Fibroblast of lung (primary cell): Measurements from ENCODE around the gene SLC23A2. TPM values are rescaled to one million over a fixed set of nuclear protein-coding genes. Genes with fewer than 3 reads are reported as not detected.

Experiments
- DNase-seq, 2 donors: peaks; one replicate each; pipeline versions ENCODE4 v3.0.0 to v3.0.0-alpha.2; 2010; ENCODE audit warnings: low read depth in 2 of 2
- H2AFZ ChIP-seq: 2 replicates; pipeline ENCODE4 v1.5.1; 2012; ENCODE audit warnings: low read length, control low read depth, inconsistent platforms
- H3K27ac ChIP-seq: 2 replicates; pipeline ENCODE4 v1.5.1; 2011; ENCODE audit warnings: low read length, control low read depth; ENCODE audit not compliant: insufficient read depth
- H3K27me3 ChIP-seq: 2 replicates; pipeline ENCODE4 v1.5.1; 2011; ENCODE audit warnings: mild to moderate bottlenecking, low read length; ENCODE audit not compliant: control insufficient read depth, insufficient read depth
- H3K36me3 ChIP-seq: 2 replicates; pipeline ENCODE4 v1.5.1; 2011; ENCODE audit warnings: low read length; ENCODE audit not compliant: control insufficient read depth, insufficient read depth
- H3K4me1 ChIP-seq: 2 replicates; pipeline ENCODE4 v1.5.1; 2011; ENCODE audit warnings: low read length; ENCODE audit not compliant: control insufficient read depth, insufficient read depth; ENCODE audit errors: extremely low read depth
- H3K4me2 ChIP-seq: 2 replicates; pipeline ENCODE4 v1.5.1; 2011; ENCODE audit warnings: low read length, control low read depth; ENCODE audit not compliant: insufficient read depth; ENCODE audit errors: extremely low read depth
- H3K4me3 ChIP-seq, 4 experiments: fragments of 200-600 bp in 1 of 4; sonication (generic) in 1 of 4; replicated peaks in 1 of 4; 2 replicates each; pipeline ENCODE4 v1.5.1; 2011 to 2016; ENCODE audit warnings: low read length in 4 of 4, low read depth in 3 of 4, mild to moderate bottlenecking in 3 of 4, control low read depth in 2 of 4, inconsistent platforms in 1 of 4, mixed read lengths in 1 of 4; ENCODE audit not compliant: insufficient read depth in 1 of 4; ENCODE audit errors: control extremely low read depth in 1 of 4
- H3K79me2 ChIP-seq: 2 replicates; pipeline ENCODE4 v1.5.1; 2012; ENCODE audit warnings: mild to moderate bottlenecking, low read length, inconsistent platforms; ENCODE audit not compliant: control insufficient read depth, insufficient read depth
- H3K9ac ChIP-seq: 2 replicates; pipeline ENCODE4 v1.5.1; 2011; ENCODE audit warnings: mild to moderate bottlenecking, low read length, control low read depth; ENCODE audit not compliant: insufficient read depth
- H3K9me3 ChIP-seq: 2 replicates; pipeline ENCODE4 v1.5.1; 2012; ENCODE audit warnings: low read depth, low read length; ENCODE audit not compliant: control insufficient read depth, insufficient read depth
- H4K20me1 ChIP-seq: 2 replicates; pipeline ENCODE4 v1.5.1; 2011; ENCODE audit warnings: low read length; ENCODE audit not compliant: control insufficient read depth, insufficient read depth; ENCODE audit errors: extremely low read depth
- CTCF ChIP-seq, 2 donors: IDR thresholded peaks in 1 of 2; conservative IDR thresholded peaks in 1 of 2; 1 replicate in 1 of 2; 2 replicates in 1 of 2; pipeline ENCODE4 v1.5.1; 2011 to 2012; ENCODE audit warnings: low read length in 2 of 2, control low read depth in 1 of 2, inconsistent platforms in 1 of 2, low read depth in 1 of 2, mild to moderate bottlenecking in 1 of 2
- EZH2 ChIP-seq: IDR thresholded peaks from 2 replicates; pipeline ENCODE4 v1.5.1; 2012; ENCODE audit warnings: low read length, control low read depth, mild to moderate bottlenecking; ENCODE audit errors: missing control alignments
- polyA plus RNA-seq, 2 donors: library from polyadenylated mRNA; depleted of rRNA in 1 of 2; stranded (reverse) in 1 of 2; unstranded in 1 of 2; fragments of >200 nt; gene quantifications; 2 replicates each; pipeline ENCODE4 v1.2.1, GENCODE V29; 2011 to 2012; ENCODE audit warnings: missing spikeins in 1 of 2
- total RNA-seq: library from RNA; depleted of rRNA; stranded (reverse); fragments of >200 nt; gene quantifications from 2 replicates; pipeline ENCODE4 v1.2.1, GENCODE V29; 2014

Gene SLC23A2
- total and polyA plus RNA-seq, 2 donors (not counting 1 experiment from before 2014, with no cell fraction given): 12.1 to 17.5 TPM

- TF ChIP-seq EZH2 (no peak), CTCF (conservative IDR thresholded peaks at IDR 0.05 in 1 of 2, IDR thresholded peaks at IDR 0.05 in 1 of 2; ENCODE audit: low read depth in 1 of 2, low read length in 2 of 2) (no peak)
- H3K27ac ChIP-seq: no peak overlapping the region
Observed at GRCh38 chr20:4953881-4954280, 47.4 kb downstream of the SLC23A2 start.

GRCh38 chr20:4952229-4952628, 49.1 kb downstream of the SLC23A2 start:
- no peaks in the 10 kb centered on the region for H3K36me3 ChIP-seq
- peaks cover 9% of the 10 kb centered on the region for H3K4me1 ChIP-seq
- no peak overlapping the region for H3K4me3 ChIP-seq
- no peaks in the 10 kb centered on the region for H3K9me3 ChIP-seq
- no peaks in the 10 kb centered on the region for H4K20me1 ChIP-seq
- TF ChIP-seq EZH2: no peak
- no peak for TF ChIP-seq CTCF (conservative IDR thresholded peaks at IDR 0.05 in 1 of 2, IDR thresholded peaks at IDR 0.05 in 1 of 2; ENCODE audit: low read depth in 1 of 2, low read length in 2 of 2)
- no peak for DNase-seq
- H3K27ac ChIP-seq: no peak overlapping the region
- no peaks in the 10 kb centered on the region for H3K79me2 ChIP-seq
- H3K4me2 ChIP-seq: no peak overlapping the region
- no peaks in the 10 kb centered on the region for H3K27me3 ChIP-seq
- no peak overlapping the region for H3K9ac ChIP-seq
- no peak overlapping the region for H2AFZ ChIP-seq

More at GRCh38 chr20:4953881-4954280, 47.4 kb downstream of the SLC23A2 start:
- H3K4me1 ChIP-seq: peaks cover 12% of the 10 kb centered on the region
- H3K27me3 ChIP-seq: no peaks in the 10 kb centered on the region
- H3K9me3 ChIP-seq: no peaks in the 10 kb centered on the region
- no peak for DNase-seq
- no peaks in the 10 kb centered on the region for H3K36me3 ChIP-seq
- no peaks in the 10 kb centered on the region for H3K79me2 ChIP-seq
- no peak overlapping the region for H3K9ac ChIP-seq
- no peak overlapping the region for H3K4me2 ChIP-seq
- H2AFZ ChIP-seq: no peak overlapping the region
- H4K20me1 ChIP-seq: no peaks in the 10 kb centered on the region
- H3K4me3 ChIP-seq: no peak overlapping the region

- H4K20me1 ChIP-seq: no peaks in the 10 kb centered on the region
- peak overlapping the region; percentile 17 for H3K27ac ChIP-seq
- peak overlapping the region; percentile 48 for H3K4me2 ChIP-seq
- H3K9ac ChIP-seq: no peak overlapping the region
- H3K9me3 ChIP-seq: no peaks in the 10 kb centered on the region
- H3K79me2 ChIP-seq: no peaks in the 10 kb centered on the region
- no peak overlapping the region for H2AFZ ChIP-seq
- TF ChIP-seq CTCF (conservative IDR thresholded peaks at IDR 0.05 in 1 of 2, IDR thresholded peaks at IDR 0.05 in 1 of 2; ENCODE audit: low read depth in 1 of 2, low read length in 2 of 2) (no peak), EZH2 (no peak)
- H3K4me1 ChIP-seq: peaks cover 11% of the 10 kb centered on the region
- H3K27me3 ChIP-seq: no peaks in the 10 kb centered on the region
- DNase-seq: peak; percentile 83 to 92
- no peak overlapping the region for H3K4me3 ChIP-seq
- no peaks in the 10 kb centered on the region for H3K36me3 ChIP-seq
Observed at GRCh38 chr20:4951299-4951698, 50.0 kb downstream of the SLC23A2 start.
